GM18873 (cell line): ENCODE results near the gene BTBD9.

ENCODE experiments used
- ATAC-seq: cut with Tn5 transposase; IDR thresholded peaks from one replicate; pipeline ENCODE4 v1.9.1; 2021; ENCODE audit warnings: mild to moderate bottlenecking, moderate library complexity, moderate number of reproducible peaks; ENCODE audit not compliant: unreplicated experiment, low FRiP score

Gene BTBD9

GRCh38 chr6:38158762-38159350 lies 480.9 kb downstream of the BTBD9 start:
- ATAC-seq = no peak

GRCh38 chr6:38157905-38158304 lies 481.8 kb downstream of the BTBD9 start:
- no peak for ATAC-seq

DNA sequence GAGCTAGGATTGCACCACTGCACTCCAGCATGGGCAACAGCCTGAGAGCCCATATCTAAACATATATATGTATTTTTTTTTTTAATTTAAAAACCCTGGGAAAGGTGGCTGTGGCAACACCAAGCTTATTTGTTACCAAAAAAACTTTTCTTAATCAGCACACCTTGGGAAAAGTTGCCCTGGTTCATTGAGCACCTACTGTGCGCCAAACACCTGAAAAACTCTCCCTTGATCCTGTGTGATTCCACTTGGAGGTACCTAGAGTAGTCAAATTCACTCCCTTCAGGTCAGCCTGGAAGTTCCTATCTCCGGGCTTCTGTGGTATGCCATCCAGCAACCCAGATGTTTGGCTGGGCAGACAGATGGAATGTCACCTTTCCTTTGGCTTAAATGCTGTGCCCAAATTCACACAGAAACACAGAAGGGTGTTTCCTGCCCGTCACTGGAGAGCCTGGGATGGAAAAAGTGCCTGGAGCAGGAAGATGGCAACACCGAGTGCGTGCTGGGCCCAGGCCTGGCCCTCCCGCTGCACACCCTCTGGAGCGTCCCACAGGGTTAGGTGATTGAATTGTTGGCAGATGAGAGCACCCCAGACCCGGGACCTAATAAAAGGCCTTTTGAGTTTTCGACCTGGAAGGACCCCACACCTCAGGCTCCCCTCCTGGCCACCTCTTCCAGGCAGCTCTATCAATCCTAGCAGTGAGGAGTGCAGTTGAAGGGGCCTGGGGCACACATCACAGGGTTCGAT lies 482.7 kb downstream of the BTBD9 start:
- no peak for ATAC-seq

- ATAC-seq = no peak
These were observed 484.0 kb downstream of the BTBD9 start for GRCh38 chr6:38155621-38156204.

- no peak for ATAC-seq
These were observed 484.6 kb downstream of the BTBD9 start for GRCh38 chr6:38155144-38155543.

DNA sequence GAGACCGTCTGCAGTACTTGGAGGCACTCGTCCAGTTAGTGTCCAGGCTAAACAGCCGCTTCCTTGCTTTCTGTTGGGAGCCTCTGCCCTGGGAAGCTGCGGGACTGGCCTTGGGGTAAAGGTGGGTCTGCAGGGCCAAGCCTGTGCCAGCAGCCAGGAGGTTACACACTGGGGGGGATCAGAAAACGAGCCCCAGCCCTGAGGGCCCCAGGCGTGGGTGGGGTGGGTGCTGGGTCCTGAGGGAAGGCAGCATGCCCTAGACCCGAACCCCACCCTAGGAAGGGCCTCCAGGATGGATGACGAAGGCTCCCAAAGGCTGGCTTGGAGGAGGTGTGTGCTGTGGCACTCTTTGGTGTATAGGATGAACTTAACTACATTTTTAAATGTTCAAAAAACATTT lies 485.0 kb downstream of the BTBD9 start:
- ATAC-seq = no peak

DNA sequence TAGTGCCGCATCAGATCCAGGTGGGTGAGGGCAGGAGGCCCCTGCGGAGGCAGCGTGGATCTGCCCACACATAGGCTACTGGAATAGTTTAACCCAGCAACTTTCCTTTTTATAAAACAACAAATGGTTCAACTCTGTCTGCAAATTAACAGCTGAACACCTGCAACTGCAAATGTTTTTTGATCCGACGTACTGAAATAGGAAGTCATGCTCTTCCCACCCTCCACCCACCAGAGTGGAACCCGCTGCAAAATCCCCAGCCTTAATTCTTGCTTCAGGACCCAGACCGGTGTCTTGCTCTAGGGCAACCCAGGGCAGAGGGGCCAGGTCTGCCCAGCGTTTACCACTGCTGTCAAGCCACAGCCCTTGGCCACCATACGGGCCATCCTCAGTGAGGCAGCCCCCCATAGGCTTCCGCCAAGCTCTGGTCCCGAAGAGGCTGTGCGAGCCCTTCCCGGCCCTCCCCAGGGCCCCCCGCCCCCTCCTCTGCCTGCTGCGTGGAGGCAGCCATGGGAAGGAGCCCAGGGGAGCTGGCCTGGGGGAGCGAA lies 485.9 kb downstream of the BTBD9 start:
- no peak for ATAC-seq

DNA sequence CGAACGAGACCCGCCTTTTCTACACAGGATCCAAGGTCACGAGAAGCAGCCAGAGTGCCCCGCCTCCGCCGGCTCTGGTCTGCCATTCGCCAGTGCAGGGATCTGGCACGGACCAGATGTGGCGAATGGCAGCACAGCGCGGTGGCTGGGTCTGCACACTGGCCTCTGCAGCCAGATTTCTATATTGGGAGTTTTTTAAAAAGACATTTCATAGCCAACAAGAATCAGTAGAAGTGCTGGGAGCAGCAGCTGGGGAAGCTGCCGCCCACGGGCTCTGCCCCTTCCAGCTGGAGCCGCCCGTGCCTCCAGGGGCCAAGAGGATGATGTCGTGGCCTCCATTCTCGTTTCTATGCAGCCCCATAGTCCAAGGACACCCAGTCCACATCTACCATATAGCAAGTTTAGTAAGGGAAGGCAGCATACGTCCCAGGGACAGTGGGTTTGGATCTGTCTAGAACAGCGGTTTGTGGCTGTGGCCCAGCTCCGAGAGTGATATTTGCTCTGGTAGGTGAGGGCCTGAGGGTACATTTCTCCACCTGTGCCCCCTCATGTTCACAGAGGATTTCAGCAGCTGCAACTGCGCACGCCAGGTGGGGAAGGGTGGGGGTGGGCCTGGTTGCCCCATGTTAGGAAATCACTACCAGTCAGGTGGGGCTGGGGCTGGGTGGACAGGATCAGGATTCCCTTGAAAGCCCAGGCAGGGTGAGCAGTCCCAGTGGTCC lies 486.5 kb downstream of the BTBD9 start:
- no peak for ATAC-seq

DNA sequence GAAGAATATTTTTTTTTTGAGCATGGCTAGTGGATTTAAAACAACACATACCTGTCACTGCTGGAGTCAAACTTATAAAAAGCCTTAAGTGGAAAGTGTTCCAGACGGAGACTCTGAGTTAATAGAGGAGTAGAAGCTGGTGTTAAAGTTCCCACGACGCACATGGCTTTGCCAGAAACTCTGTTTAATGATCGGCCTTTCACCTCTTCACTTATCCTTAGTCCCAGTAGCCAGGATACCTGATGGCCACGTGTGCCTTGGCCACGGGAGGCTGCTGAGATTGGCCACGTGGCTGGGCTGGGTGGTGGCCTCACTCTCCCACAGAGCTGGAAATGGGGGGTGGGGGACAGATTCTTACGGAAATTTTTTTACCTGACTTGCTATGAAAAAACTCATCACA lies 487.1 kb downstream of the BTBD9 start:
- ATAC-seq = no peak

GRCh38 chr6:38151580-38152500 lies 487.9 kb downstream of the BTBD9 start:
- no peak for ATAC-seq

DNA sequence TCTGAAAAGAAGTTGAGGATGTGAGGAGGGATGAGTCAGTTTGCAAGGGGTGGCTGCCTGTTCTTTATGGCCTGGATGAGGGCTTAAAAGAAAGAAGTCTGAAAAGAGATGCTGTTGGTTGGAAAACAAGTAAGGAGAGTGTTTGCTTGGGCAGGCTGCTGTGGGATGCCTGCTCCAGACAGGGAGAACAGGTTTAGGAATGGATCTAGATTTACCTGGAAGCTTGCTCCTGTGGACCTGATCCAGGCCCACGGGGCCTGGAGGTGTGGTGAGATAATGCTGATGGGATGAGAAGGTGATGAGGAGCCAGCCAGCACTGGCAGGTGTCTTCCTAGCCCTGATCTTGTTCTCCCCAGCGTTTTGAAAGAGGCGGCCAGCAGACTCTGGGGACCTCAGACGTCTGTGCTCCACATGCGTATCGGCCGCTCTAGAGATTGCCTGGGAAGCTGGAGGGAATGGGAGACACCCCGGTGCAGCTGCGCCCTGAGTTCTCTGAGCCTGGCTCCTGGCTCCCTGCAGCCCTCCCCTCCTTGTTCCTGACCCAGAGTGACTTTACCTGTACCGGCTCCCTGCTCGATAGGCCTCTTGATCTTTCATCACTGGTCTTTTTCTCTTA lies 488.9 kb downstream of the BTBD9 start:
- ATAC-seq = no peak

GRCh38 chr6:38150021-38150420 lies 489.7 kb downstream of the BTBD9 start:
- ATAC-seq = no peak

DNA sequence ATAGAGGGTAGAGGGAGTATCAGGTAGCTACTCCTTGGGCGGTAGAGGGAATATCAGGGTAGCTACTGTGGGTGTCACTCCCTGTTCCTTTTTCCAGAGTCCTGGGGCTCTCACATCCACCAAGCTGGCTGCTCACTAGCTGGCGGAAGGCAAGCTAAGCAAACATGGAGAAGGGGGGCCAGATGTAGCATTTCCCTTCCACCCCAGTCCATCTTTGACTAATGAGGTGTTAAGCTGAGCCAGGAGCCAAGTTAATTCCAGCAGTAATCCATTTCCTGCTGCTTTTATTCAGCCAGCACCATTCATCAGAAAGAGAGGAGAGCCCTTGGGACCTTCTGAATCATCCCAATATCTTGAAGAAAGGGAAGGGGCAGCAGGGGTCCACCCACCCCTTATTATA lies 490.2 kb downstream of the BTBD9 start:
- no peak for ATAC-seq

- no peak for ATAC-seq
These were observed 491.1 kb downstream of the BTBD9 start for GRCh38 chr6:38148606-38149005.

DNA sequence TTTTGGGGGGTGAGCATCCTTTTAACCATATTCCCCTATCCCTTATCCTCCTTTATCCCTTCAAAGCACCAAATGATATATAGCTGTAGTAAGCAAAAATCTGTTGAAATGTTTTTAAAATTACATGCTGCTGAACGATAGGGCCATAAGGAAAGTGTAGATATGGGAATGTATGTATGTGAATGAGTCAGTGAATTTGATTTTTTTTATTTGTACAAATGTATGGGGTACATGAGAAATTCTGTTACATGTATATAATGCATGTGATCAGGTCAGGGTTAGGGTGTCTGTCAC lies 493.0 kb downstream of the BTBD9 start:
- ATAC-seq = no peak

GRCh38 chr6:38146021-38146733 lies 493.6 kb downstream of the BTBD9 start:
- ATAC-seq = no peak

DNA sequence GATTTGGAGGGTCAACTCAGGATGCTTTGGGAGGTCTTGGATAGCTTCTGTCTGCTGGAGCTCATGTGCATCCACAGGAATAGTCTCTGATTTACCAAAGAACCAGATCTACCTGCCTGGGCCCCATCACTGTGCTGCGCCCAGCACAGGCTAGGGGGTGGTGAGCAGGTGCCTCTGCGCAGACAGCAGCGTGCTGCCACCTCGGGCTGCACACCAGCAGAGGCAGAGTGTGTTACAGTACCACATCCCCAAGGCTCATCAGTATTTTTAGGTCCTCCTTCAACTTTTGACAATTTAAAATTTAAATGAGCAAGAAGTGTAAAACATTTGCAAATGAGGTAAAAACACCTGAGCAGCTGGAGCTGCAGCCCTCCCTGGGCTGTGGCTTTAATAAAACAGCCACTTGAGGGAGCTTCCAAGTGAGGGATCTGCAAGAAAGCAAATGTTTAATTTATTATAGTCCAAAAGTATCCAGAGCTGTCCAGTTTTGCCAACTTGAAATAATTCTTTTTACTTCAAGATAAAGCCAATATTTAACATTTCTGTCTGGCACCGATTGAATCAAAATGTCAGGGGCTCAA lies 495.3 kb downstream of the BTBD9 start:
- no peak for ATAC-seq

- ATAC-seq = no peak
These were observed 496.3 kb downstream of the BTBD9 start for GRCh38 chr6:38143191-38144150.
